Activated CD4-positive, alpha-beta T cell treated with anti-CD3 and anti-CD28 coated beads, Interleukin-2, amount 10 ng/mL, durations not matched to agents 7 days and 5 days (primary cell): ENCODE data around the gene GRAMD1B. TPM values are rescaled to one million over a fixed set of nuclear protein-coding genes. Genes with fewer than 3 reads are reported as not detected.
"Not testable (repeated sequence)": the region's sequence is repeated elsewhere in the genome, so short reads cannot be mapped to it uniquely, and the experiment has no call there.

Source experiments
- CTCF ChIA-PET: fragments of 350-600 bp; sonication (Branson Sonifier 250); formaldehyde crosslinking; loops from one replicate; lab custom pipeline; 2021; ENCODE audit warnings: antibody characterized with exemption; lab: Charles Lee
- POLR2A ChIA-PET: fragments of 350-600 bp; sonication (Branson Sonifier 250); formaldehyde crosslinking; loops from one replicate; lab custom pipeline; 2021; ENCODE audit warnings: antibody characterized with exemption; lab: Charles Lee
- DNase-seq: peaks from one replicate; pipeline ENCODE4 v3.0.0-alpha.2; 2020
- H3K27ac Mint-ChIP-seq: one replicate; pipeline ENCODE4 v1.8.0; 2021; ENCODE audit warnings: mild to moderate bottlenecking, moderate library complexity, mixed read lengths
- H3K27me3 Mint-ChIP-seq: one replicate; pipeline ENCODE4 v1.8.0; 2021; ENCODE audit warnings: mixed read lengths
- H3K36me3 Mint-ChIP-seq: one replicate; pipeline ENCODE4 v1.8.0; 2021; ENCODE audit warnings: low read depth, mixed read lengths
- H3K4me1 Mint-ChIP-seq: one replicate; pipeline ENCODE4 v1.8.0; 2021; ENCODE audit warnings: mixed read lengths
- H3K4me3 Mint-ChIP-seq: one replicate; pipeline ENCODE4 v1.8.0; 2021; ENCODE audit warnings: mild to moderate bottlenecking, moderate library complexity, mixed read lengths
- H3K9me3 Mint-ChIP-seq: one replicate; pipeline ENCODE4 v1.8.0; 2021; ENCODE audit warnings: mixed read lengths
- total RNA-seq, 2 experiments: library from RNA; stranded (reverse); gene quantifications; one replicate each; pipeline ENCODE4 v1.2.3, GENCODE V29; 2021

Gene GRAMD1B
- total RNA-seq, 2 experiments from 2014 or later = 35.3 to 36.3 TPM

- Mint-ChIP-seq H3K4me3 (peak overlapping the region; percentile 6), H3K9me3 (no peaks in the 10 kb centered on the region), H3K4me1 (peaks cover 88% of the 10 kb centered on the region), H3K36me3 (peaks cover 16% of the 10 kb centered on the region), H3K27ac (peak overlapping the region; percentile 84), H3K27me3 (no peaks in the 10 kb centered on the region)
- peak; percentile 73 for DNase-seq
- CTCF ChIA-PET = interaction anchor here (0.8 to 1.5 kb wide), 4 partner anchors 9 to 20 kb away, joined by 3 to 6 read pairs (median 4); no protein-coding TSS in a partner anchor
- POLR2A ChIA-PET = no interaction called here
Observed at GRCh38 chr11:123454060-123454651, 24.1 kb downstream of the GRAMD1B start.

- POLR2A ChIA-PET = no interaction called here
- no peak for DNase-seq
- Mint-ChIP-seq H3K27ac (peak overlapping the region; percentile 84), H3K4me1 (peaks cover 84% of the 10 kb centered on the region), H3K4me3 (no peak overlapping the region), H3K27me3 (no peaks in the 10 kb centered on the region), H3K9me3 (no peaks in the 10 kb centered on the region), H3K36me3 (peaks cover 18% of the 10 kb centered on the region)
- CTCF ChIA-PET = interaction anchor here (0.8 to 1.5 kb wide), 4 partner anchors 9 to 20 kb away, joined by 3 to 6 read pairs (median 4); no protein-coding TSS in a partner anchor
Observed at GRCh38 chr11:123454796-123455195, 24.7 kb downstream of the GRAMD1B start.

GRCh38 chr11:123456448-123456847, 26.4 kb downstream of the GRAMD1B start:
- H3K4me3 Mint-ChIP-seq, POLR2A ChIA-PET, DNase-seq, H3K27me3 Mint-ChIP-seq, H3K9me3 Mint-ChIP-seq: not testable (repeated sequence)
- Mint-ChIP-seq H3K36me3 (peaks cover 24% of the 10 kb centered on the region), H3K4me1 (peaks cover 69% of the 10 kb centered on the region), H3K27ac (peak overlapping the region; percentile 88)
- CTCF ChIA-PET = interaction anchor here (0.7 to 1.2 kb wide), 4 partner anchors 12 to 145 kb away, joined by 3 to 4 read pairs (median 4); no protein-coding TSS in a partner anchor

- Mint-ChIP-seq H3K27me3 (no peaks in the 10 kb centered on the region), H3K4me1 (peaks cover 64% of the 10 kb centered on the region), H3K9me3 (no peaks in the 10 kb centered on the region), H3K4me3 (peak overlapping the region; percentile 8), H3K27ac (peak overlapping the region; percentile 88), H3K36me3 (peaks cover 27% of the 10 kb centered on the region)
- DNase-seq = peak; percentile 36
- ChIA-PET CTCF (interaction anchor here (0.7 to 1.3 kb wide), 5 partner anchors 13 to 50 kb away, joined by 3 to 4 read pairs (median 3); no protein-coding TSS in a partner anchor), POLR2A (no interaction called here)
Observed at GRCh38 chr11:123457187-123457770, 27.2 kb downstream of the GRAMD1B start.

- Mint-ChIP-seq H3K36me3 (peaks cover 27% of the 10 kb centered on the region), H3K9me3 (no peaks in the 10 kb centered on the region), H3K4me3 (no peak overlapping the region), H3K27ac (no peak overlapping the region), H3K4me1 (peaks cover 58% of the 10 kb centered on the region), H3K27me3 (no peaks in the 10 kb centered on the region)
- POLR2A ChIA-PET = no interaction called here
- CTCF ChIA-PET = no interaction called here
- no peak for DNase-seq
Observed at GRCh38 chr11:123458501-123458900, 28.4 kb downstream of the GRAMD1B start.

- DNase-seq = no peak
- peaks cover 30% of the 10 kb centered on the region for H3K36me3 Mint-ChIP-seq
- ChIA-PET CTCF (interaction anchor here (1.2 kb wide), 1 partner anchor 77 kb away, joined by 3 read pairs; no protein-coding TSS in a partner anchor), POLR2A (no interaction called here)
- H3K27me3 Mint-ChIP-seq = no peaks in the 10 kb centered on the region
- H3K27ac Mint-ChIP-seq = no peak overlapping the region
- no peaks in the 10 kb centered on the region for H3K9me3 Mint-ChIP-seq
- peaks cover 50% of the 10 kb centered on the region for H3K4me1 Mint-ChIP-seq
- no peak overlapping the region for H3K4me3 Mint-ChIP-seq
Observed at GRCh38 chr11:123460012-123460700, 30.1 kb downstream of the GRAMD1B start.

- no peak overlapping the region for H3K4me3 Mint-ChIP-seq
- H3K36me3 Mint-ChIP-seq = peaks cover 33% of the 10 kb centered on the region
- POLR2A ChIA-PET = interaction anchor here (0.6 kb wide), 1 partner anchor 60 kb away, joined by 4 read pairs; no protein-coding TSS in a partner anchor
- no peaks in the 10 kb centered on the region for H3K27me3 Mint-ChIP-seq
- H3K9me3 Mint-ChIP-seq = no peaks in the 10 kb centered on the region
- H3K4me1 Mint-ChIP-seq = peaks cover 47% of the 10 kb centered on the region
- CTCF ChIA-PET = interaction anchor here (0.6 to 1.2 kb wide), 5 partner anchors 10 to 78 kb away, joined by 3 to 4 read pairs (median 3); no protein-coding TSS in a partner anchor
- DNase-seq = no peak
- no peak overlapping the region for H3K27ac Mint-ChIP-seq
Observed at GRCh38 chr11:123461164-123461563, 31.1 kb downstream of the GRAMD1B start.

- H3K27me3 Mint-ChIP-seq, DNase-seq, POLR2A ChIA-PET, H3K4me3 Mint-ChIP-seq, H3K9me3 Mint-ChIP-seq: not testable (repeated sequence)
- Mint-ChIP-seq H3K36me3 (peaks cover 26% of the 10 kb centered on the region), H3K27ac (peak overlapping the region; percentile 57), H3K4me1 (peaks cover 36% of the 10 kb centered on the region)
- CTCF ChIA-PET = interaction anchor here (1.2 to 1.3 kb wide), 2 partner anchors 26 to 39 kb away, joined by 3 to 4 read pairs; no protein-coding TSS in a partner anchor
Observed at GRCh38 chr11:123465667-123466066, 35.6 kb downstream of the GRAMD1B start.

GRCh38 chr11:123466172-123466571, 36.1 kb downstream of the GRAMD1B start:
- CTCF ChIA-PET = interaction anchor here (1.2 to 1.9 kb wide), 3 partner anchors 27 to 39 kb away, joined by 3 to 5 read pairs (median 4); no protein-coding TSS in a partner anchor
- H3K9me3 Mint-ChIP-seq, POLR2A ChIA-PET, H3K4me3 Mint-ChIP-seq, DNase-seq, H3K27me3 Mint-ChIP-seq: not testable (repeated sequence)
- peak overlapping the region; percentile 62 for H3K27ac Mint-ChIP-seq
- H3K4me1 Mint-ChIP-seq = peaks cover 39% of the 10 kb centered on the region
- peaks cover 23% of the 10 kb centered on the region for H3K36me3 Mint-ChIP-seq

GRCh38 chr11:123469089-123469488, 39.0 kb downstream of the GRAMD1B start:
- Mint-ChIP-seq H3K4me3 (no peak overlapping the region), H3K9me3 (no peaks in the 10 kb centered on the region), H3K27me3 (no peaks in the 10 kb centered on the region), H3K4me1 (peaks cover 37% of the 10 kb centered on the region), H3K27ac (no peak overlapping the region), H3K36me3 (peaks cover 15% of the 10 kb centered on the region)
- ChIA-PET POLR2A (no interaction called here), CTCF (interaction anchor here (0.5 to 2.5 kb wide), 4 partner anchors 10 to 141 kb away, joined by 3 to 9 read pairs (median 6); no protein-coding TSS in a partner anchor)
- no peak for DNase-seq

GRCh38 chr11:123469586-123469985, 39.5 kb downstream of the GRAMD1B start:
- POLR2A ChIA-PET = no interaction called here

GRCh38 chr11:123470842-123471241, 40.8 kb downstream of the GRAMD1B start:
- Mint-ChIP-seq H3K27ac (no peak overlapping the region), H3K4me1 (peaks cover 29% of the 10 kb centered on the region), H3K27me3 (no peaks in the 10 kb centered on the region), H3K9me3 (no peaks in the 10 kb centered on the region), H3K36me3 (peaks cover 10% of the 10 kb centered on the region), H3K4me3 (no peak overlapping the region)
- ChIA-PET CTCF (interaction anchor here (1.2 to 2.5 kb wide), 2 partner anchors 8 to 32 kb away, joined by 3 to 9 read pairs; no protein-coding TSS in a partner anchor), POLR2A (no interaction called here)
- no peak for DNase-seq

More at GRCh38 chr11:123469586-123469985, 39.5 kb downstream of the GRAMD1B start:
- no peak overlapping the region for H3K27ac Mint-ChIP-seq
- CTCF ChIA-PET = interaction anchor here (0.9 to 2.5 kb wide), 3 partner anchors 9 to 62 kb away, joined by 3 to 9 read pairs (median 7); no protein-coding TSS in a partner anchor
- no peaks in the 10 kb centered on the region for H3K27me3 Mint-ChIP-seq
- no peaks in the 10 kb centered on the region for H3K9me3 Mint-ChIP-seq
- H3K4me3 Mint-ChIP-seq = no peak overlapping the region
- peaks cover 15% of the 10 kb centered on the region for H3K36me3 Mint-ChIP-seq
- DNase-seq = no peak
- peaks cover 36% of the 10 kb centered on the region for H3K4me1 Mint-ChIP-seq
